GM18873 (cell line): ENCODE measurements around the gene PDE4B.

ENCODE experiments used
- ATAC-seq: cut with Tn5 transposase; IDR thresholded peaks from one replicate; pipeline ENCODE4 v1.9.1; 2021; ENCODE audit warnings: mild to moderate bottlenecking, moderate library complexity, moderate number of reproducible peaks; ENCODE audit not compliant: unreplicated experiment, low FRiP score

The PDE4B gene

GRCh38 chr1:66348776-66349175 lies 556.1 kb downstream of the PDE4B start:
- no peak for ATAC-seq

- no peak for ATAC-seq
Measured at GRCh38 chr1:66349242-66349641, 556.5 kb downstream of the PDE4B start.

GRCh38 chr1:66350001-66350547 lies 557.4 kb downstream of the PDE4B start:
- peak; percentile 49 for ATAC-seq

- ATAC-seq, result no peak
Measured at GRCh38 chr1:66351478-66351877, 558.8 kb downstream of the PDE4B start.

- no peak for ATAC-seq
Measured at GRCh38 chr1:66351913-66352312, 559.2 kb downstream of the PDE4B start.

GRCh38 chr1:66352792-66353191 lies 560.1 kb downstream of the PDE4B start:
- ATAC-seq, result no peak

- ATAC-seq, result no peak
Measured at GRCh38 chr1:66353257-66353656, 560.6 kb downstream of the PDE4B start.

GRCh38 chr1:66354311-66355201 lies 561.9 kb downstream of the PDE4B start:
- ATAC-seq, result no peak

GRCh38 chr1:66355756-66356155 lies 563.1 kb downstream of the PDE4B start:
- no peak for ATAC-seq

GRCh38 chr1:66356605-66357004 lies 563.9 kb downstream of the PDE4B start:
- ATAC-seq, result no peak

GRCh38 chr1:66357021-66357420 lies 564.3 kb downstream of the PDE4B start:
- ATAC-seq, result no peak

- ATAC-seq, result no peak
Measured at GRCh38 chr1:66357478-66358197, 564.9 kb downstream of the PDE4B start.

- ATAC-seq, result no peak
Measured at GRCh38 chr1:66359269-66359668, 566.6 kb downstream of the PDE4B start.

GRCh38 chr1:66359815-66360214 lies 567.1 kb downstream of the PDE4B start:
- no peak for ATAC-seq

- ATAC-seq, result no peak
Measured at GRCh38 chr1:66360285-66360724, 567.6 kb downstream of the PDE4B start.

GRCh38 chr1:66364578-66365391 lies 572.1 kb downstream of the PDE4B start:
- ATAC-seq, result no peak

GRCh38 chr1:66365635-66366034 lies 572.9 kb downstream of the PDE4B start:
- ATAC-seq, result no peak

- no peak for ATAC-seq
Measured at GRCh38 chr1:66366634-66367033, 573.9 kb downstream of the PDE4B start.

- no peak for ATAC-seq
Measured at GRCh38 chr1:66367369-66367768, 574.7 kb downstream of the PDE4B start.

GRCh38 chr1:66368261-66368660 lies 575.6 kb downstream of the PDE4B start:
- ATAC-seq, result no peak
